A673 (cell line): Measurements from ENCODE around the gene LRRC3.

Source experiments
- CTCF ChIP-seq: fragments of 300-800, 200-600 bp; sonication (generic); conservative IDR thresholded peaks from 2 replicates; pipeline ENCODE4 v1.5.1; 2017; ENCODE audit warnings: low read depth, mild to moderate bottlenecking, antibody characterized with exemption, low read length, moderate library complexity, mixed read lengths
- EZH2 ChIP-seq: fragments of 200-600 bp; sonication (generic); IDR thresholded peaks from 2 replicates; pipeline ENCODE4 v1.6.1; 2017; ENCODE audit warnings: borderline replicate concordance, low read depth, mild to moderate bottlenecking, mixed read lengths, antibody characterized with exemption, low read length; ENCODE audit not compliant: poor library complexity, severe bottlenecking

- TF ChIP-seq CTCF (no peak), EZH2 (no peak)
Observed at GRCh38 chr21:44461464-44462001, 6.2 kb downstream of the LRRC3 start.
